Neural progenitor cell (in vitro differentiated cells): ENCODE data around the gene MAGI2. TPM values are rescaled to one million over a fixed set of nuclear protein-coding genes. Genes with fewer than 3 reads are reported as not detected.

Source experiments
- DNase-seq: peaks from one replicate; pipeline ENCODE4 v3.0.0-alpha.2; 2016; ENCODE audit warnings: low spot score
- H2AFZ ChIP-seq: fragments of 200-600 bp; sonication (generic); replicated peaks from 2 replicates; pipeline ENCODE4 v1.6.1; 2016; ENCODE audit warnings: antibody characterized with exemption
- H3F3A ChIP-seq: fragments of 200-600 bp; sonication (generic); 2 replicates; pipeline ENCODE4 v1.6.1; 2016; ENCODE audit warnings: antibody characterized with exemption, low read depth
- H3K27ac ChIP-seq: fragments of 200-600 bp; sonication (generic); 2 replicates; pipeline ENCODE4 v1.5.1; 2016; ENCODE audit warnings: mild to moderate bottlenecking
- H3K27me3 ChIP-seq: fragments of 200-600 bp; sonication (generic); 2 replicates; pipeline ENCODE4 v1.6.1; 2016; ENCODE audit warnings: mild to moderate bottlenecking, moderate library complexity
- H3K36me3 ChIP-seq: fragments of 200-600 bp; sonication (generic); 2 replicates; pipeline ENCODE4 v1.5.1; 2016
- H3K4me1 ChIP-seq: fragments of 200-600 bp; sonication (generic); 2 replicates; pipeline ENCODE4 v1.6.1; 2016; ENCODE audit warnings: mixed run types
- H3K4me2 ChIP-seq: fragments of 200-600 bp; sonication (generic); 2 replicates; pipeline ENCODE4 v1.6.1; 2016
- H3K4me3 ChIP-seq: fragments of 200-600 bp; sonication (generic); 2 replicates; pipeline ENCODE4 v1.5.1; 2016
- H3K79me2 ChIP-seq: fragments of 200-600 bp; sonication (generic); 2 replicates; pipeline ENCODE4 v1.6.1; 2016; ENCODE audit warnings: low read depth
- H3K9ac ChIP-seq: fragments of 200-600 bp; sonication (generic); 2 replicates; pipeline ENCODE4 v1.6.1; 2016
- H3K9me3 ChIP-seq: fragments of 200-600 bp; sonication (generic); 2 replicates; pipeline ENCODE4 v1.5.1; 2016; ENCODE audit warnings: low read depth
- H4K20me1 ChIP-seq: fragments of 200-600 bp; sonication (generic); 2 replicates; pipeline ENCODE4 v1.6.1; 2016; ENCODE audit warnings: low read depth
- H3K27ac Mint-ChIP-seq: 3 replicates; pipeline ENCODE4 v1.8.0; 2021; ENCODE audit warnings: mixed read lengths
- H3K27me3 Mint-ChIP-seq: 2 replicates; pipeline ENCODE4 v1.8.0; 2022; ENCODE audit warnings: low read depth, mild to moderate bottlenecking, inconsistent platforms, moderate library complexity, mixed read lengths; ENCODE audit not compliant: insufficient read depth
- H3K36me3 Mint-ChIP-seq: 3 replicates; pipeline ENCODE4 v1.8.0; 2021; ENCODE audit warnings: mixed read lengths
- H3K4me1 Mint-ChIP-seq: 3 replicates; pipeline ENCODE4 v1.8.0; 2021; ENCODE audit warnings: mixed read lengths
- H3K4me3 Mint-ChIP-seq: 3 replicates; pipeline ENCODE4 v1.8.0; 2021; ENCODE audit warnings: mild to moderate bottlenecking, moderate library complexity, mixed read lengths
- H3K9me3 Mint-ChIP-seq: 3 replicates; pipeline ENCODE4 v1.8.0; 2020; ENCODE audit warnings: mixed read lengths
- CTCF ChIP-seq: fragments of 200-600 bp; sonication (generic); IDR thresholded peaks from 2 replicates; pipeline ENCODE4 v1.5.1; 2017; ENCODE audit warnings: antibody characterized with exemption, mild to moderate bottlenecking
- EZH2 ChIP-seq: fragments of 200-600 bp; sonication (generic); IDR thresholded peaks from 2 replicates; pipeline ENCODE4 v1.6.1; 2017; ENCODE audit warnings: antibody characterized with exemption, mild to moderate bottlenecking, moderate library complexity
- EZH2phosphoT487 ChIP-seq: fragments of 200-600 bp; sonication (generic); IDR thresholded peaks from 2 replicates; pipeline ENCODE4 v1.6.1; 2017; ENCODE audit warnings: antibody characterized with exemption
- total RNA-seq: library from RNA; depleted of rRNA; stranded (reverse); fragments of >200 nt; gene quantifications from 2 replicates; pipeline ENCODE4 v1.2.3, GENCODE V29; 2015; ENCODE audit warnings: low replicate concordance

Gene MAGI2
- total RNA-seq, 1 donor from 2014 or later, result 5.8 TPM

- H3K4me3 ChIP-seq, result no peak overlapping the region
- no peaks in the 10 kb centered on the region for H4K20me1 ChIP-seq
- no peaks in the 10 kb centered on the region for H3K36me3 Mint-ChIP-seq
- H3K27ac ChIP-seq, result no peak overlapping the region
- no peaks in the 10 kb centered on the region for H3K9me3 ChIP-seq
- no peak overlapping the region for H3K4me2 ChIP-seq
- H3K79me2 ChIP-seq, result no peaks in the 10 kb centered on the region
- no peaks in the 10 kb centered on the region for H3K4me1 Mint-ChIP-seq
- no peak overlapping the region for H2AFZ ChIP-seq
- no peak for DNase-seq
- TF ChIP-seq EZH2, result no peak
- no peak for TF ChIP-seq CTCF
- TF ChIP-seq EZH2phosphoT487, result no peak
- no peaks in the 10 kb centered on the region for H3K27me3 ChIP-seq
- no peak overlapping the region for H3K9ac ChIP-seq
- peaks cover 4% of the 10 kb centered on the region for H3K27me3 Mint-ChIP-seq
- H3K4me1 ChIP-seq, result no peaks in the 10 kb centered on the region
- H3F3A ChIP-seq, result no peaks in the 10 kb centered on the region
- H3K27ac Mint-ChIP-seq, result no peak overlapping the region
- H3K36me3 ChIP-seq, result no peaks in the 10 kb centered on the region
- H3K9me3 Mint-ChIP-seq, result peaks cover 3% of the 10 kb centered on the region
- no peak overlapping the region for H3K4me3 Mint-ChIP-seq
These were observed 1136.1 kb downstream of the MAGI2 start for GRCh38 chr7:78317371-78317770.

- Mint-ChIP-seq H3K27me3 (peaks cover 4% of the 10 kb centered on the region), H3K9me3 (peaks cover 3% of the 10 kb centered on the region), H3K27ac (no peak overlapping the region), H3K4me3 (no peak overlapping the region), H3K4me1 (no peaks in the 10 kb centered on the region), H3K36me3 (no peaks in the 10 kb centered on the region)
- Histone ChIP-seq H3K4me2 (no peak overlapping the region), H3K79me2 (no peaks in the 10 kb centered on the region), H3K27ac (no peak overlapping the region), H3F3A (no peaks in the 10 kb centered on the region), H3K27me3 (no peaks in the 10 kb centered on the region), H3K9me3 (no peaks in the 10 kb centered on the region), H2AFZ (no peak overlapping the region), H3K36me3 (no peaks in the 10 kb centered on the region), H3K4me1 (no peaks in the 10 kb centered on the region), H3K4me3 (no peak overlapping the region), H3K9ac (no peak overlapping the region), H4K20me1 (no peaks in the 10 kb centered on the region)
- TF ChIP-seq CTCF (no peak), EZH2phosphoT487 (no peak), EZH2 (no peak)
- DNase-seq, result no peak
These were observed 1137.4 kb downstream of the MAGI2 start for GRCh38 chr7:78316110-78316509.

GRCh38 chr7:78315119-78315518, 1138.3 kb downstream of the MAGI2 start:
- no peak for DNase-seq
- Histone ChIP-seq H3K4me1 (no peaks in the 10 kb centered on the region), H3K9me3 (no peaks in the 10 kb centered on the region), H3K79me2 (no peaks in the 10 kb centered on the region), H3K4me2 (no peak overlapping the region), H3K27ac (no peak overlapping the region), H3K4me3 (no peak overlapping the region), H3K9ac (no peak overlapping the region), H3F3A (no peaks in the 10 kb centered on the region), H4K20me1 (no peaks in the 10 kb centered on the region), H3K27me3 (no peaks in the 10 kb centered on the region), H3K36me3 (no peaks in the 10 kb centered on the region), H2AFZ (no peak overlapping the region)
- H3K4me1 Mint-ChIP-seq, result no peaks in the 10 kb centered on the region
- H3K36me3 Mint-ChIP-seq, result no peaks in the 10 kb centered on the region
- no peak overlapping the region for H3K4me3 Mint-ChIP-seq
- H3K27ac Mint-ChIP-seq, result no peak overlapping the region
- peaks cover 3% of the 10 kb centered on the region for H3K9me3 Mint-ChIP-seq
- no peak for TF ChIP-seq CTCF
- no peak for TF ChIP-seq EZH2
- no peak for TF ChIP-seq EZH2phosphoT487
- H3K27me3 Mint-ChIP-seq, result peaks cover under 1% of the 10 kb centered on the region
